K562 (cell line): ENCODE results near the gene CALM1. TPM values are rescaled to one million over a fixed set of nuclear protein-coding genes. Genes with fewer than 3 reads are reported as not detected.

Experiments used
- ATAC-seq: fragments of 200-7000 bp; cut with Tn5 transposase; 3 replicates; pipeline ENCODE4 v1.9.1; 2020; ENCODE audit warnings: moderate library complexity
- BruUV-seq: library from RNA; stranded (reverse); fragments of 400-500 nt; replicated peaks from 2 replicates; lab custom pipeline; 2021; lab: Mats Ljungman, UMichigan
- CTCF ChIA-PET: fragments of 300-600 bp; formaldehyde crosslinking; extraction: SDS; loops from one replicate; lab custom pipeline; 2021; ENCODE audit warnings: low intra/inter-chr PET ratio; lab: Yijun Ruan, JAX
- POLR2A ChIA-PET: fragments of 300-600, 350-650 bp; sonication (Branson Sonifier 250); formaldehyde crosslinking; extraction: SDS; loops from one replicate; lab custom pipeline; 2021; ENCODE audit warnings: antibody characterized with exemption, inconsistent platforms; lab: Yijun Ruan, JAX
- DNase-seq, 4 experiments: peaks; one replicate each; pipeline versions ENCODE4 v3.0.0 to v3.0.0-alpha.2; 2011 to 2018; ENCODE audit warnings: low spot score in 3 of 4, mixed read lengths in 3 of 4; ENCODE audit errors: extremely low read depth in 1 of 4
- FAIRE-seq: peaks from 2 replicates; lab custom pipeline; 2011; peaks lifted over from hg19 to GRCh38; lab: Jason Lieb, UNC
- H2AFZ ChIP-seq: 2 replicates; pipeline ENCODE4 v1.6.0; 2011; ENCODE audit warnings: low read depth, low read length, control low read depth, inconsistent platforms
- H3K27ac ChIP-seq: fragments of 200-600 bp; 3 replicates; pipeline ENCODE4 v1.8.0; 2011; ENCODE audit warnings: low read depth, mild to moderate bottlenecking, control low read depth, inconsistent platforms, low read length, moderate library complexity, mixed read lengths; ENCODE audit errors: extremely low read depth
- H3K27me3 ChIP-seq, 2 experiments: fragments of 300-600 bp in 1 of 2; 2 replicates in 1 of 2; 3 replicates in 1 of 2; pipeline versions ENCODE4 v1.6.0 to v1.8.0; 2011; ENCODE audit warnings: inconsistent platforms in 2 of 2, low read length in 2 of 2, mild to moderate bottlenecking in 1 of 2, mixed read lengths in 1 of 2, moderate library complexity in 1 of 2; ENCODE audit not compliant: control insufficient read depth in 2 of 2, insufficient read depth in 2 of 2
- H3K36me3 ChIP-seq: fragments of 300-600 bp; 3 replicates; pipeline ENCODE4 v1.8.0; 2011; ENCODE audit warnings: mild to moderate bottlenecking, low read length, inconsistent platforms; ENCODE audit not compliant: control insufficient read depth, insufficient read depth
- H3K4me1 ChIP-seq, 2 experiments: fragments of 200-600 bp in 1 of 2; replicated peaks in 1 of 2; 2 replicates in 1 of 2; 3 replicates in 1 of 2; pipeline versions ENCODE4 v1.5.1 to v1.8.0; 2011; ENCODE audit warnings: inconsistent platforms in 2 of 2, low read length in 2 of 2, mild to moderate bottlenecking in 1 of 2, mixed read lengths in 1 of 2, moderate library complexity in 1 of 2; ENCODE audit not compliant: control insufficient read depth in 2 of 2, insufficient read depth in 2 of 2
- H3K4me2 ChIP-seq: 2 replicates; pipeline ENCODE4 v1.6.1; 2011; ENCODE audit warnings: low read length, control low read depth, inconsistent platforms, mixed read lengths; ENCODE audit not compliant: insufficient read depth
- H3K4me3 ChIP-seq: fragments of 200-600 bp; sonication (generic), shearing (Covaris generic); 2 replicates; pipeline ENCODE4 v1.5.1; 2016; ENCODE audit warnings: control low read depth, inconsistent platforms
- H3K79me2 ChIP-seq: fragments of 200-600 bp; 3 replicates; pipeline ENCODE4 v1.8.0; 2011; ENCODE audit warnings: low read length, inconsistent platforms; ENCODE audit not compliant: control insufficient read depth, insufficient read depth
- H3K9ac ChIP-seq, 2 experiments: 2 replicates each; pipeline versions ENCODE4 v1.6.0 to v1.6.1; 2011; ENCODE audit warnings: low read depth in 2 of 2, low read length in 2 of 2, control low read depth in 1 of 2, inconsistent platforms in 1 of 2, mild to moderate bottlenecking in 1 of 2, mixed read lengths in 1 of 2; ENCODE audit not compliant: insufficient read depth in 1 of 2
- H3K9me1 ChIP-seq: one replicate; pipeline ENCODE4 v1.6.0; 2011; ENCODE audit warnings: inconsistent platforms, mild to moderate bottlenecking, low read length, moderate library complexity; ENCODE audit not compliant: control insufficient read depth, insufficient read depth
- H3K9me3 ChIP-seq: replicated peaks from 2 replicates; pipeline ENCODE4 v1.5.1; 2011; ENCODE audit warnings: low read depth, low read length, inconsistent platforms; ENCODE audit not compliant: control insufficient read depth, insufficient read depth
- H4K20me1 ChIP-seq: replicated peaks from 2 replicates; pipeline ENCODE4 v1.6.1; 2011; ENCODE audit warnings: low read length, inconsistent platforms, mixed read lengths; ENCODE audit not compliant: control insufficient read depth, insufficient read depth
- ATF1 ChIP-seq, 2 experiments: fragments of 450-650 bp in 1 of 2; IDR thresholded peaks; 2 replicates each; pipeline ENCODE4 v1.6.1; 2016; ENCODE audit warnings: missing compliant biosample characterization in 1 of 2, missing genetic modification characterization in 1 of 2
- CBX1 ChIP-seq: sonication (generic); IDR thresholded peaks from 2 replicates; pipeline ENCODE4 v1.6.1; 2016; ENCODE audit warnings: antibody characterized with exemption, low read depth, mild to moderate bottlenecking
- ELF2 ChIP-seq: fragments of 250-450 bp; sonication (Bioruptor Pico); IDR thresholded peaks from 2 replicates; pipeline ENCODE4 v1.5.0; 2021; ENCODE audit warnings: mild to moderate bottlenecking
- HDAC2 ChIP-seq: fragments of 450-650 bp; IDR thresholded peaks from 2 replicates; pipeline ENCODE4 v1.6.1; 2016; ENCODE audit warnings: mild to moderate bottlenecking
- SRSF7 ChIP-seq: fragments of 200-400 bp; formaldehyde crosslinking; optimal IDR thresholded peaks from 2 replicates; pipeline ENCODE3; 2017; ENCODE audit warnings: mild to moderate bottlenecking, low read depth, low read length
- YBX1 ChIP-seq: fragments of 450-650 bp; IDR thresholded peaks from 2 replicates; pipeline ENCODE4 v1.7.1; 2016; ENCODE audit warnings: mild to moderate bottlenecking
- ZNF12 ChIP-seq: sonication (generic); formaldehyde crosslinking; IDR thresholded peaks from 2 replicates; pipeline ENCODE4 v1.4.0; 2020; ENCODE audit warnings: mild to moderate bottlenecking, missing genetic modification reagents
- ZNF124 ChIP-seq: sonication (generic); formaldehyde crosslinking; IDR thresholded peaks from 2 replicates; pipeline ENCODE4 v1.8.1; 2022; ENCODE audit warnings: missing genetic modification reagents
- ZNF41 ChIP-seq: fragments of 250-450 bp; sonication (Bioruptor Pico); conservative IDR thresholded peaks from 2 replicates; pipeline ENCODE4 v1.4.0; 2020; ENCODE audit warnings: mild to moderate bottlenecking
- ZNF584 ChIP-seq: fragments of 200-800 bp; sonication (Bioruptor generic); IDR thresholded peaks from 2 replicates; pipeline ENCODE4 v1.6.1; 2016; ENCODE audit warnings: low read depth, mild to moderate bottlenecking, missing genetic modification characterization, missing compliant biosample characterization
- ZNF830 ChIP-seq: fragments of 250-450 bp; sonication (Bioruptor Pico); IDR thresholded peaks from 2 replicates; pipeline ENCODE4 v1.5.0; 2021; ENCODE audit warnings: mild to moderate bottlenecking
- WGBS: fragments of 100-300 bp; shearing (Covaris generic); methylation state at CpG from one replicate; pipeline ENCODE4 v1.1.6; 2016; ENCODE audit warnings: low coverage, mixed read lengths; ENCODE audit not compliant: insufficient coverage; ENCODE audit errors: missing lambda C conversion rate; 5-methylcytosine and 5-hydroxymethylcytosine counted together
- in situ Hi-C: fragments of 300-500 bp; cut with MboI; formaldehyde crosslinking; loops from 4 replicates; pipeline ENCODE4 v1.15.0; 2018; ENCODE audit warnings: inconsistent platforms, mixed read lengths
- intact Hi-C: fragments of 100-400 bp; cut with micrococcal nuclease; formaldehyde crosslinking; loops from 2 replicates; pipeline ENCODE4 v1.14.2; 2022
- polyA plus RNA-seq, 8 experiments: library from polyadenylated mRNA; depleted of rRNA in 4 of 8; stranded (reverse) in 5 of 8; unstranded in 3 of 8; fragments of >200 nt; fragmentation: Nextera tagmentation in 2 of 8; fragmentation: Illumina TruSeq in 1 of 8; extraction: Ambion mirVana in 2 of 8; extraction: Trizol in 1 of 8; gene quantifications; 2 replicates each; pipeline versions ENCODE4 v1.2.1 to v1.2.3, GENCODE V29; 2011 to 2014; ENCODE audit warnings: inconsistent platforms in 1 of 8, missing spikeins in 1 of 8
- total RNA-seq, 7 experiments: library from RNA; depleted of rRNA in 6 of 7; stranded (reverse); fragments of >200 nt in 6 of 7; fragmentation: Illumina TruSeq in 2 of 7; extraction: Trizol in 2 of 7; gene quantifications; 2 replicates each; pipeline versions ENCODE4 v1.2.1 to v1.2.3, GENCODE V29; 2011 to 2021; ENCODE audit warnings: low replicate concordance in 1 of 7
- TF ChIP-seq, protein P1 (sequence below): sonication (generic); formaldehyde crosslinking; IDR thresholded peaks from 2 replicates; pipeline ENCODE4 v1.8.1; 2022; ENCODE audit warnings: missing genetic modification reagents
- TF ChIP-seq, protein P2 (sequence below): sonication (generic); formaldehyde crosslinking; IDR thresholded peaks from 2 replicates; pipeline ENCODE4 v1.9.0; 2022; ENCODE audit warnings: mild to moderate bottlenecking, missing genetic modification reagents
- TF ChIP-seq, protein P3 (sequence below): sonication (generic); formaldehyde crosslinking; IDR thresholded peaks from 2 replicates; pipeline ENCODE4 v1.8.0; 2022; ENCODE audit warnings: mild to moderate bottlenecking, missing genetic modification reagents
- TF ChIP-seq, protein P4 (sequence below): IDR thresholded peaks from 2 replicates; pipeline ENCODE4 v1.6.1; 2014; ENCODE audit warnings: antibody characterized with exemption
- TF ChIP-seq, protein P5 (sequence below): sonication (generic); formaldehyde crosslinking; IDR thresholded peaks from 2 replicates; pipeline ENCODE4 v1.8.0; 2023; ENCODE audit warnings: mild to moderate bottlenecking, missing genetic modification reagents

Gene CALM1
- total and polyA plus RNA-seq, 9 of the 15 experiments (the other 6 are each of a cell fraction or from before 2014, with no cell fraction given) = 48.0 to 269 (median 158) TPM

DNA sequence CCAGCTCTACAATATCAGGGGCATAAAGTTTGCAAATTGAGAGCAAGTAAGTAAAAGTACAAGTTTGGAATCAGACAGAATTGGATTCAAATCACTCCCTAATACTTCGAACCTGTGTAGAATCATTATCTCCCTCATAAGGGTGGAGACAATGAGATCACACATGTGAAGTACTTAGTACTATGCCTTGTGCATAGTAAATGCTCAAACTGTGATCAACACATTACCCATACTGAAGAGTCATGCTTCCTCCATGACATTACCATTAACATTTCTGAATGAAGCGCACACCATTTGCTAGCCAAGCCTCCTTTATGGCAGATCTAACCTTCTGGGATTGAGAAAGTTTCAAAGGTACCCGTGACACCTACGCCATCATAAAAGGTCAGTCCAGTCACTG, 38.5 kb upstream of the CALM1 start:
- Histone ChIP-seq H3K9me3 (no peaks in the 10 kb centered on the region), H4K20me1 (no peaks in the 10 kb centered on the region), H3K36me3 (no peaks in the 10 kb centered on the region), H3K27ac (no peak overlapping the region), H3K4me3 (no peak overlapping the region), H3K4me2 (no peak overlapping the region), H3K9me1 (no peaks in the 10 kb centered on the region), H3K4me1 (no peaks in the 10 kb centered on the region), H3K9ac (no peak overlapping the region), H2AFZ (no peak overlapping the region), H3K27me3 (peaks cover 8 to 25% of the 10 kb centered on the region in 2 experiments), H3K79me2 (no peaks in the 10 kb centered on the region)
- DNase-seq (no peak), FAIRE-seq (no peak), ATAC-seq (no peak)
- 0% methylated on average over 3 of the region's 4 CpGs for WGBS
- BruUV-seq = no TSS peak
- TF ChIP-seq ZNF584 (no peak), ZNF12 (CRISPR knock-in tag) (no peak), ZNF41 (no peak), ZNF830 (CRISPR knock-in tag) (no peak), ELF2 (CRISPR knock-in tag) (no peak), CBX1 (no peak), SRSF7 (no peak), HDAC2 (no peak), YBX1 (no peak), ATF1 (CRISPR knock-in tag; IDR thresholded peaks at IDR 0.05) (no peak), ATF1 (tag; IDR thresholded peaks at IDR 0.05) (no peak), ZNF124 (CRISPR knock-in tag) (no peak)
- TF ChIP-seq, protein P1, sequence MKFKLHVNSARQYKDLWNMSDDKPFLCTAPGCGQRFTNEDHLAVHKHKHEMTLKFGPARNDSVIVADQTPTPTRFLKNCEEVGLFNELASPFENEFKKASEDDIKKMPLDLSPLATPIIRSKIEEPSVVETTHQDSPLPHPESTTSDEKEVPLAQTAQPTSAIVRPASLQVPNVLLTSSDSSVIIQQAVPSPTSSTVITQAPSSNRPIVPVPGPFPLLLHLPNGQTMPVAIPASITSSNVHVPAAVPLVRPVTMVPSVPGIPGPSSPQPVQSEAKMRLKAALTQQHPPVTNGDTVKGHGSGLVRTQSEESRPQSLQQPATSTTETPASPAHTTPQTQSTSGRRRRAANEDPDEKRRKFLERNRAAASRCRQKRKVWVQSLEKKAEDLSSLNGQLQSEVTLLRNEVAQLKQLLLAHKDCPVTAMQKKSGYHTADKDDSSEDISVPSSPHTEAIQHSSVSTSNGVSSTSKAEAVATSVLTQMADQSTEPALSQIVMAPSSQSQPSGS (CRISPR knock-in tag) = no peak
- TF ChIP-seq, protein P2, sequence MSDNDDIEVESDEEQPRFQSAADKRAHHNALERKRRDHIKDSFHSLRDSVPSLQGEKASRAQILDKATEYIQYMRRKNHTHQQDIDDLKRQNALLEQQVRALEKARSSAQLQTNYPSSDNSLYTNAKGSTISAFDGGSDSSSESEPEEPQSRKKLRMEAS (CRISPR knock-in tag) = no peak
- TF ChIP-seq, protein P3, sequence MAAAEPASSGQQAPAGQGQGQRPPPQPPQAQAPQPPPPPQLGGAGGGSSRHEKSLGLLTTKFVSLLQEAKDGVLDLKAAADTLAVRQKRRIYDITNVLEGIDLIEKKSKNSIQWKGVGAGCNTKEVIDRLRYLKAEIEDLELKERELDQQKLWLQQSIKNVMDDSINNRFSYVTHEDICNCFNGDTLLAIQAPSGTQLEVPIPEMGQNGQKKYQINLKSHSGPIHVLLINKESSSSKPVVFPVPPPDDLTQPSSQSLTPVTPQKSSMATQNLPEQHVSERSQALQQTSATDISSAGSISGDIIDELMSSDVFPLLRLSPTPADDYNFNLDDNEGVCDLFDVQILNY = no peak
- TF ChIP-seq, protein P4, sequence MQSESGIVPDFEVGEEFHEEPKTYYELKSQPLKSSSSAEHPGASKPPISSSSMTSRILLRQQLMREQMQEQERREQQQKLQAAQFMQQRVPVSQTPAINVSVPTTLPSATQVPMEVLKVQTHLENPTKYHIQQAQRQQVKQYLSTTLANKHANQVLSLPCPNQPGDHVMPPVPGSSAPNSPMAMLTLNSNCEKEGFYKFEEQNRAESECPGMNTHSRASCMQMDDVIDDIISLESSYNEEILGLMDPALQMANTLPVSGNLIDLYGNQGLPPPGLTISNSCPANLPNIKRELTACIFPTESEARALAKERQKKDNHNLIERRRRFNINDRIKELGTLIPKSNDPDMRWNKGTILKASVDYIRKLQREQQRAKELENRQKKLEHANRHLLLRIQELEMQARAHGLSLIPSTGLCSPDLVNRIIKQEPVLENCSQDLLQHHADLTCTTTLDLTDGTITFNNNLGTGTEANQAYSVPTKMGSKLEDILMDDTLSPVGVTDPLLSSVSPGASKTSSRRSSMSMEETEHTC = no peak
- TF ChIP-seq, protein P5, sequence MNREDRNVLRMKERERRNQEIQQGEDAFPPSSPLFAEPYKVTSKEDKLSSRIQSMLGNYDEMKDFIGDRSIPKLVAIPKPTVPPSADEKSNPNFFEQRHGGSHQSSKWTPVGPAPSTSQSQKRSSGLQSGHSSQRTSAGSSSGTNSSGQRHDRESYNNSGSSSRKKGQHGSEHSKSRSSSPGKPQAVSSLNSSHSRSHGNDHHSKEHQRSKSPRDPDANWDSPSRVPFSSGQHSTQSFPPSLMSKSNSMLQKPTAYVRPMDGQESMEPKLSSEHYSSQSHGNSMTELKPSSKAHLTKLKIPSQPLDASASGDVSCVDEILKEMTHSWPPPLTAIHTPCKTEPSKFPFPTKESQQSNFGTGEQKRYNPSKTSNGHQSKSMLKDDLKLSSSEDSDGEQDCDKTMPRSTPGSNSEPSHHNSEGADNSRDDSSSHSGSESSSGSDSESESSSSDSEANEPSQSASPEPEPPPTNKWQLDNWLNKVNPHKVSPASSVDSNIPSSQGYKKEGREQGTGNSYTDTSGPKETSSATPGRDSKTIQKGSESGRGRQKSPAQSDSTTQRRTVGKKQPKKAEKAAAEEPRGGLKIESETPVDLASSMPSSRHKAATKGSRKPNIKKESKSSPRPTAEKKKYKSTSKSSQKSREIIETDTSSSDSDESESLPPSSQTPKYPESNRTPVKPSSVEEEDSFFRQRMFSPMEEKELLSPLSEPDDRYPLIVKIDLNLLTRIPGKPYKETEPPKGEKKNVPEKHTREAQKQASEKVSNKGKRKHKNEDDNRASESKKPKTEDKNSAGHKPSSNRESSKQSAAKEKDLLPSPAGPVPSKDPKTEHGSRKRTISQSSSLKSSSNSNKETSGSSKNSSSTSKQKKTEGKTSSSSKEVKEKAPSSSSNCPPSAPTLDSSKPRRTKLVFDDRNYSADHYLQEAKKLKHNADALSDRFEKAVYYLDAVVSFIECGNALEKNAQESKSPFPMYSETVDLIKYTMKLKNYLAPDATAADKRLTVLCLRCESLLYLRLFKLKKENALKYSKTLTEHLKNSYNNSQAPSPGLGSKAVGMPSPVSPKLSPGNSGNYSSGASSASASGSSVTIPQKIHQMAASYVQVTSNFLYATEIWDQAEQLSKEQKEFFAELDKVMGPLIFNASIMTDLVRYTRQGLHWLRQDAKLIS (CRISPR knock-in tag) = no peak
- CTCF ChIA-PET = no interaction called here
- POLR2A ChIA-PET = interaction anchor here (0.6 to 1.0 kb wide), 2 partner anchors 24 to 107 kb away, joined by 3 read pairs; no protein-coding TSS in a partner anchor
- intact Hi-C loops (no loop called here), in situ Hi-C loops (no loop called here)
